WTC11 (cell line): ENCODE results near the gene CCDC149. TPM values are rescaled to one million over a fixed set of nuclear protein-coding genes. Genes with fewer than 3 reads are reported as not detected.

ENCODE experiments used
- ATAC-seq: fragments of 200-7000 bp; cut with Tn5 transposase; 2 replicates; pipeline ENCODE4 v1.10.0; 2021; ENCODE audit warnings: mild to moderate bottlenecking, moderate library complexity
- CTCF ChIA-PET: fragments of 300-600 bp; sonication (Branson Sonifier 250); formaldehyde crosslinking; loops from one replicate; lab custom pipeline; 2021; ENCODE audit warnings: antibody characterized with exemption; lab: Charles Lee
- POLR2A ChIA-PET: fragments of 350-600 bp; sonication (Branson Sonifier 250); formaldehyde crosslinking; loops from one replicate; lab custom pipeline; 2021; ENCODE audit warnings: antibody characterized with exemption; lab: Charles Lee
- DNase-seq: peaks from one replicate; pipeline ENCODE4 v3.0.0; 2021; ENCODE audit warnings: low spot score
- H3K27ac Mint-ChIP-seq: 2 replicates; pipeline ENCODE4 v1.8.0; 2021; ENCODE audit warnings: mixed read lengths
- H3K27me3 Mint-ChIP-seq: 2 replicates; pipeline ENCODE4 v1.8.0; 2021; ENCODE audit warnings: low read depth, mild to moderate bottlenecking, moderate library complexity, mixed read lengths
- H3K36me3 Mint-ChIP-seq: 2 replicates; pipeline ENCODE4 v1.8.0; 2021; ENCODE audit warnings: mixed read lengths
- H3K4me1 Mint-ChIP-seq: 2 replicates; pipeline ENCODE4 v1.8.0; 2022; ENCODE audit warnings: mixed read lengths
- H3K4me3 Mint-ChIP-seq: 2 replicates; pipeline ENCODE4 v1.8.0; 2021; ENCODE audit warnings: mild to moderate bottlenecking, moderate library complexity, mixed read lengths
- H3K9me3 Mint-ChIP-seq: 2 replicates; pipeline ENCODE4 v1.8.0; 2021; ENCODE audit warnings: mixed read lengths
- CDX4 ChIP-seq: fragments of 250-450 bp; sonication (Bioruptor Pico); IDR thresholded peaks from 2 replicates; pipeline ENCODE4 v1.9.0; 2021; ENCODE audit warnings: moderate library complexity, mild to moderate bottlenecking, inconsistent platforms, borderline replicate concordance
- CREB1 ChIP-seq: sonication (generic); formaldehyde crosslinking; IDR thresholded peaks from 2 replicates; pipeline ENCODE4 v1.8.0; 2023; ENCODE audit warnings: mild to moderate bottlenecking, missing genetic modification reagents
- FOXJ3 ChIP-seq: sonication (generic); formaldehyde crosslinking; IDR thresholded peaks from 2 replicates; pipeline ENCODE4 v1.9.0; 2021; ENCODE audit warnings: missing genetic modification reagents, mild to moderate bottlenecking, borderline replicate concordance
- HMGXB4 ChIP-seq: sonication (generic); formaldehyde crosslinking; IDR thresholded peaks from 2 replicates; pipeline ENCODE4 v1.8.1; 2023; ENCODE audit warnings: mild to moderate bottlenecking, moderate library complexity, missing genetic modification reagents
- NFATC4 ChIP-seq: fragments of 250-450 bp; sonication (Bioruptor Pico); IDR thresholded peaks from 2 replicates; pipeline ENCODE4 v1.9.0; 2021; ENCODE audit warnings: mild to moderate bottlenecking
- NFYB ChIP-seq: sonication (generic); formaldehyde crosslinking; conservative IDR thresholded peaks from 2 replicates; pipeline ENCODE4 v1.8.0; 2022; ENCODE audit warnings: low read depth, missing genetic modification reagents
- PRRX2 ChIP-seq: fragments of 250-450 bp; sonication (Bioruptor Pico); IDR thresholded peaks from 2 replicates; pipeline ENCODE4 v1.8.0; 2021; ENCODE audit warnings: mild to moderate bottlenecking
- RORB ChIP-seq: fragments of 250-450 bp; sonication (Bioruptor Pico); IDR thresholded peaks from 2 replicates; pipeline ENCODE4 v1.9.0; 2021; ENCODE audit warnings: mild to moderate bottlenecking
- SOX15 ChIP-seq: fragments of 250-450 bp; sonication (Bioruptor Pico); IDR thresholded peaks from 2 replicates; pipeline ENCODE4 v1.9.0; 2021; ENCODE audit warnings: mild to moderate bottlenecking
- TEAD1 ChIP-seq: sonication (generic); formaldehyde crosslinking; IDR thresholded peaks from 2 replicates; pipeline ENCODE4 v1.8.0; 2022; ENCODE audit warnings: mild to moderate bottlenecking, missing genetic modification reagents
- TEAD4 ChIP-seq: sonication (generic); formaldehyde crosslinking; IDR thresholded peaks from 2 replicates; pipeline ENCODE4 v1.8.0; 2022; ENCODE audit warnings: mild to moderate bottlenecking, missing genetic modification reagents
- ZNF219 ChIP-seq: sonication (generic); formaldehyde crosslinking; IDR thresholded peaks from 2 replicates; pipeline ENCODE4 v1.8.0; 2023; ENCODE audit warnings: missing genetic modification reagents, mild to moderate bottlenecking, borderline replicate concordance
- ZNF232 ChIP-seq: sonication (generic); formaldehyde crosslinking; IDR thresholded peaks from 2 replicates; pipeline ENCODE4 v1.8.0; 2022; ENCODE audit warnings: mild to moderate bottlenecking, missing genetic modification reagents
- ZNF317 ChIP-seq: sonication (generic); formaldehyde crosslinking; IDR thresholded peaks from 2 replicates; pipeline ENCODE4 v1.8.1; 2023; ENCODE audit warnings: low read depth, mild to moderate bottlenecking, moderate library complexity, missing genetic modification reagents, borderline replicate concordance
- ZNF396 ChIP-seq: fragments of 250-450 bp; sonication (Bioruptor Pico); IDR thresholded peaks from 2 replicates; pipeline ENCODE4 v1.8.0; 2021; ENCODE audit warnings: mild to moderate bottlenecking, moderate library complexity, borderline replicate concordance
- ZNF671 ChIP-seq: fragments of 250-450 bp; sonication (Bioruptor Pico); IDR thresholded peaks from 2 replicates; pipeline ENCODE4 v1.8.0; 2021; ENCODE audit warnings: mild to moderate bottlenecking
- total RNA-seq: library from RNA; stranded (reverse); gene quantifications from 3 replicates; pipeline ENCODE4 v1.2.3, GENCODE V29; 2021
- TF ChIP-seq, protein P1 (sequence below): sonication (generic); formaldehyde crosslinking; IDR thresholded peaks from 2 replicates; pipeline ENCODE4 v1.8.1; 2023; ENCODE audit warnings: mild to moderate bottlenecking, missing genetic modification reagents, borderline replicate concordance
- TF ChIP-seq, protein P2 (sequence below): sonication (generic); formaldehyde crosslinking; IDR thresholded peaks from 2 replicates; pipeline ENCODE4 v1.8.1; 2023; ENCODE audit warnings: mild to moderate bottlenecking, missing genetic modification reagents, moderate library complexity
- TF ChIP-seq, protein P3 (sequence below): fragments of 250-450 bp; sonication (Bioruptor Pico); IDR thresholded peaks from 2 replicates; pipeline ENCODE4 v1.9.0; 2021; ENCODE audit warnings: mild to moderate bottlenecking
- TF ChIP-seq, protein P4 (sequence below): sonication (generic); formaldehyde crosslinking; IDR thresholded peaks from 2 replicates; pipeline ENCODE4 v1.8.1; 2023; ENCODE audit warnings: mild to moderate bottlenecking, missing genetic modification reagents, moderate library complexity
- TF ChIP-seq, protein P5 (sequence below): sonication (generic); formaldehyde crosslinking; IDR thresholded peaks from 2 replicates; pipeline ENCODE4 v1.8.1; 2022; ENCODE audit warnings: mild to moderate bottlenecking, moderate library complexity, missing genetic modification reagents

The CCDC149 gene
- total RNA-seq, 1 experiment from 2014 or later: 3.9 TPM

DNA sequence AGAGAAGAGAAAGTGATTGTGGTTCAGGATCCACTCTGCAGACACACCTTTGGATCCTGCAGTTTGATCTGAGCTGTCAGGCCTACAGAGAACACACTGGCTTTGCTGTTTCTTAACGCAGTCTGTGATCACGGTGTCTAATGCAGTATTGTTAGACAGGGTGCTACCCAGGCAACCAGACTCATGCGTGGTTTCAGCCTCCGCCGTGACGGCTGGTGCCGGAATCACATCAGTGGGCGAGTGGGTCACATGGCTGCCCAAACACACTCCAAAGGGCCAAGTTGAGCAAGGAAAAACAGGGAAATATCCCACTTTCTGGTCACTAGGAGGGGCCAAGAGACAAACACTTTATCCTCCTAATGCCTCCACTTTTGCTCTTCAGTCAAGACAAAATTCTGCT, 27.5 kb downstream of the CCDC149 start (continued):
- no peak for TF ChIP-seq ZNF671 (CRISPR knock-in tag)
- TF ChIP-seq ZNF219 (CRISPR knock-in tag): no peak
- TF ChIP-seq PRRX2 (CRISPR knock-in tag): no peak
- TF ChIP-seq ZNF396: no peak
- no peak for TF ChIP-seq SOX15 (CRISPR knock-in tag)
- TF ChIP-seq, protein P1, sequence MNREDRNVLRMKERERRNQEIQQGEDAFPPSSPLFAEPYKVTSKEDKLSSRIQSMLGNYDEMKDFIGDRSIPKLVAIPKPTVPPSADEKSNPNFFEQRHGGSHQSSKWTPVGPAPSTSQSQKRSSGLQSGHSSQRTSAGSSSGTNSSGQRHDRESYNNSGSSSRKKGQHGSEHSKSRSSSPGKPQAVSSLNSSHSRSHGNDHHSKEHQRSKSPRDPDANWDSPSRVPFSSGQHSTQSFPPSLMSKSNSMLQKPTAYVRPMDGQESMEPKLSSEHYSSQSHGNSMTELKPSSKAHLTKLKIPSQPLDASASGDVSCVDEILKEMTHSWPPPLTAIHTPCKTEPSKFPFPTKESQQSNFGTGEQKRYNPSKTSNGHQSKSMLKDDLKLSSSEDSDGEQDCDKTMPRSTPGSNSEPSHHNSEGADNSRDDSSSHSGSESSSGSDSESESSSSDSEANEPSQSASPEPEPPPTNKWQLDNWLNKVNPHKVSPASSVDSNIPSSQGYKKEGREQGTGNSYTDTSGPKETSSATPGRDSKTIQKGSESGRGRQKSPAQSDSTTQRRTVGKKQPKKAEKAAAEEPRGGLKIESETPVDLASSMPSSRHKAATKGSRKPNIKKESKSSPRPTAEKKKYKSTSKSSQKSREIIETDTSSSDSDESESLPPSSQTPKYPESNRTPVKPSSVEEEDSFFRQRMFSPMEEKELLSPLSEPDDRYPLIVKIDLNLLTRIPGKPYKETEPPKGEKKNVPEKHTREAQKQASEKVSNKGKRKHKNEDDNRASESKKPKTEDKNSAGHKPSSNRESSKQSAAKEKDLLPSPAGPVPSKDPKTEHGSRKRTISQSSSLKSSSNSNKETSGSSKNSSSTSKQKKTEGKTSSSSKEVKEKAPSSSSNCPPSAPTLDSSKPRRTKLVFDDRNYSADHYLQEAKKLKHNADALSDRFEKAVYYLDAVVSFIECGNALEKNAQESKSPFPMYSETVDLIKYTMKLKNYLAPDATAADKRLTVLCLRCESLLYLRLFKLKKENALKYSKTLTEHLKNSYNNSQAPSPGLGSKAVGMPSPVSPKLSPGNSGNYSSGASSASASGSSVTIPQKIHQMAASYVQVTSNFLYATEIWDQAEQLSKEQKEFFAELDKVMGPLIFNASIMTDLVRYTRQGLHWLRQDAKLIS (CRISPR knock-in tag): no peak
- no peak for TF ChIP-seq CREB1 (CRISPR knock-in tag)
- TF ChIP-seq, protein P2, sequence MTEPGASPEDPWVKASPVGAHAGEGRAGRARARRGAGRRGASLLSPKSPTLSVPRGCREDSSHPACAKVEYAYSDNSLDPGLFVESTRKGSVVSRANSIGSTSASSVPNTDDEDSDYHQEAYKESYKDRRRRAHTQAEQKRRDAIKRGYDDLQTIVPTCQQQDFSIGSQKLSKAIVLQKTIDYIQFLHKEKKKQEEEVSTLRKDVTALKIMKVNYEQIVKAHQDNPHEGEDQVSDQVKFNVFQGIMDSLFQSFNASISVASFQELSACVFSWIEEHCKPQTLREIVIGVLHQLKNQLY (CRISPR knock-in tag): no peak
- TF ChIP-seq, protein P3, sequence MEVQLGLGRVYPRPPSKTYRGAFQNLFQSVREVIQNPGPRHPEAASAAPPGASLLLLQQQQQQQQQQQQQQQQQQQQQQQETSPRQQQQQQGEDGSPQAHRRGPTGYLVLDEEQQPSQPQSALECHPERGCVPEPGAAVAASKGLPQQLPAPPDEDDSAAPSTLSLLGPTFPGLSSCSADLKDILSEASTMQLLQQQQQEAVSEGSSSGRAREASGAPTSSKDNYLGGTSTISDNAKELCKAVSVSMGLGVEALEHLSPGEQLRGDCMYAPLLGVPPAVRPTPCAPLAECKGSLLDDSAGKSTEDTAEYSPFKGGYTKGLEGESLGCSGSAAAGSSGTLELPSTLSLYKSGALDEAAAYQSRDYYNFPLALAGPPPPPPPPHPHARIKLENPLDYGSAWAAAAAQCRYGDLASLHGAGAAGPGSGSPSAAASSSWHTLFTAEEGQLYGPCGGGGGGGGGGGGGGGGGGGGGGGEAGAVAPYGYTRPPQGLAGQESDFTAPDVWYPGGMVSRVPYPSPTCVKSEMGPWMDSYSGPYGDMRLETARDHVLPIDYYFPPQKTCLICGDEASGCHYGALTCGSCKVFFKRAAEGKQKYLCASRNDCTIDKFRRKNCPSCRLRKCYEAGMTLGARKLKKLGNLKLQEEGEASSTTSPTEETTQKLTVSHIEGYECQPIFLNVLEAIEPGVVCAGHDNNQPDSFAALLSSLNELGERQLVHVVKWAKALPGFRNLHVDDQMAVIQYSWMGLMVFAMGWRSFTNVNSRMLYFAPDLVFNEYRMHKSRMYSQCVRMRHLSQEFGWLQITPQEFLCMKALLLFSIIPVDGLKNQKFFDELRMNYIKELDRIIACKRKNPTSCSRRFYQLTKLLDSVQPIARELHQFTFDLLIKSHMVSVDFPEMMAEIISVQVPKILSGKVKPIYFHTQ (CRISPR knock-in tag): no peak
- TF ChIP-seq TEAD4 (CRISPR knock-in tag): no peak
- TF ChIP-seq NFATC4 (CRISPR knock-in tag): no peak
- TF ChIP-seq NFYB (CRISPR knock-in tag): no peak
- no peak for TF ChIP-seq RORB (CRISPR knock-in tag)
- TF ChIP-seq, all 79 proteins: peak for 0

DNA sequence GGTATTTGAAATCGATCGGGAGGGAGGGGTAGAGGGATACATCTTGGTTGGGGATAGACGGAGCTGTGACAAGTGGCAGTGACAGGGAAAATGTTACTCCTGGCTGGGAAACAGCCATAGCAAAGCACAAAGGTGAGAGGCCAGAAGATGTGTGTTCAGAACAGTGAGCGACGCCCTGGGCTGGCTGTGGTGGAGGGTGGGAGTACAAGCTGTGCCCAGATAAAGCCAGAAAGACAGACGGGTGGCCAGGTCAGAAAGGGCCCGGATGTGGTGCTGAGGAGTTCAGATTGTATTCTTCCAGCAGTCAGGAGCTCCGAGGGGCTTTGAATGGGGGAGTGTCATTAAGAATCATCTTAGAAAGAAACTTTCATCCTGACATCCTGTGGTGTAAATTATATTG, 27.9 kb downstream of the CCDC149 start:
- no peak overlapping the region for H3K4me3 Mint-ChIP-seq
- ChIA-PET POLR2A (no interaction called here), CTCF (interaction anchor here (1.1 kb wide), 1 partner anchor 15 kb away, joined by 3 read pairs; no protein-coding TSS in a partner anchor)
- H3K36me3 Mint-ChIP-seq: no peaks in the 10 kb centered on the region
- H3K27me3 Mint-ChIP-seq: no peaks in the 10 kb centered on the region
- 0 out of 2 replicates have a peak, but pooled peaks cover 3% of the 10 kb centered on the region for H3K9me3 Mint-ChIP-seq
- no peak for DNase-seq
- ATAC-seq: peak; percentile 67
- no peak overlapping the region for H3K27ac Mint-ChIP-seq
- H3K4me1 Mint-ChIP-seq: peaks cover 36% of the 10 kb centered on the region
- TF ChIP-seq, protein P4, sequence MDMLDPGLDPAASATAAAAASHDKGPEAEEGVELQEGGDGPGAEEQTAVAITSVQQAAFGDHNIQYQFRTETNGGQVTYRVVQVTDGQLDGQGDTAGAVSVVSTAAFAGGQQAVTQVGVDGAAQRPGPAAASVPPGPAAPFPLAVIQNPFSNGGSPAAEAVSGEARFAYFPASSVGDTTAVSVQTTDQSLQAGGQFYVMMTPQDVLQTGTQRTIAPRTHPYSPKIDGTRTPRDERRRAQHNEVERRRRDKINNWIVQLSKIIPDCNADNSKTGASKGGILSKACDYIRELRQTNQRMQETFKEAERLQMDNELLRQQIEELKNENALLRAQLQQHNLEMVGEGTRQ (CRISPR knock-in tag): no peak
- TF ChIP-seq, protein P3 (CRISPR knock-in tag): no peak
- TF ChIP-seq ZNF396 (no peak), CDX4 (CRISPR knock-in tag) (no peak), ZNF317 (CRISPR knock-in tag) (no peak), TEAD1 (CRISPR knock-in tag) (no peak), FOXJ3 (CRISPR knock-in tag) (no peak), NFATC4 (CRISPR knock-in tag) (no peak), HMGXB4 (CRISPR knock-in tag) (no peak), ZNF232 (CRISPR knock-in tag) (no peak)
- TF ChIP-seq, protein P5, sequence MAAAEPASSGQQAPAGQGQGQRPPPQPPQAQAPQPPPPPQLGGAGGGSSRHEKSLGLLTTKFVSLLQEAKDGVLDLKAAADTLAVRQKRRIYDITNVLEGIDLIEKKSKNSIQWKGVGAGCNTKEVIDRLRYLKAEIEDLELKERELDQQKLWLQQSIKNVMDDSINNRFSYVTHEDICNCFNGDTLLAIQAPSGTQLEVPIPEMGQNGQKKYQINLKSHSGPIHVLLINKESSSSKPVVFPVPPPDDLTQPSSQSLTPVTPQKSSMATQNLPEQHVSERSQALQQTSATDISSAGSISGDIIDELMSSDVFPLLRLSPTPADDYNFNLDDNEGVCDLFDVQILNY (CRISPR knock-in tag): no peak
